PC-9 (cell line): Measurements from ENCODE around the gene USP43. TPM values are rescaled to one million over a fixed set of nuclear protein-coding genes. Genes with fewer than 3 reads are reported as not detected.
"Not testable (repeated sequence)": the region's sequence is repeated elsewhere in the genome, so short reads cannot be mapped to it uniquely, and the experiment has no call there.

ENCODE experiments used
- BruUV-seq: library from RNA; stranded (reverse); fragments of 400-500 nt; replicated peaks from 2 replicates; lab custom pipeline; 2021; lab: Mats Ljungman, UMichigan
- CTCF ChIA-PET: fragments of 300-600 bp; sonication (Branson Sonifier 250); formaldehyde crosslinking; loops from one replicate; lab custom pipeline; 2022; ENCODE audit warnings: antibody characterized with exemption; lab: Charles Lee
- POLR2A ChIA-PET: fragments of 300-600 bp; sonication (Branson Sonifier 250); formaldehyde crosslinking; loops from one replicate; lab custom pipeline; 2022; ENCODE audit warnings: antibody characterized with exemption; ENCODE audit not compliant: unreplicated experiment; lab: Charles Lee
- DNase-seq, 2 experiments: peaks; one replicate each; pipeline versions ENCODE4 v3.0.0 to v3.0.0-alpha.2; 2015 to 2022; ENCODE audit warnings: mixed read lengths in 1 of 2
- H2AFZ ChIP-seq: fragments of 200-600 bp; sonication (generic); 2 replicates; pipeline ENCODE4 v1.8.1; 2017; ENCODE audit warnings: antibody characterized with exemption
- H3F3A ChIP-seq: fragments of 200-600 bp; sonication (generic); 2 replicates; pipeline ENCODE4 v1.8.1; 2017; ENCODE audit warnings: antibody characterized with exemption, mild to moderate bottlenecking, low read depth; ENCODE audit not compliant: insufficient read depth
- H3K27ac ChIP-seq: fragments of 200-600 bp; sonication (generic); 2 replicates; pipeline ENCODE4 v1.6.1; 2016; ENCODE audit warnings: mixed run types
- H3K27me3 ChIP-seq: fragments of 200-600 bp; sonication (generic); 2 replicates; pipeline ENCODE4 v1.6.1; 2016; ENCODE audit warnings: low read depth, mixed run types; ENCODE audit not compliant: insufficient read depth
- H3K36me3 ChIP-seq: fragments of 200-600 bp; sonication (generic); 2 replicates; pipeline ENCODE4 v1.6.1; 2016; ENCODE audit warnings: low read depth, mixed run types
- H3K4me1 ChIP-seq: fragments of 200-600 bp; sonication (generic); replicated peaks from 2 replicates; pipeline ENCODE4 v1.6.1; 2016; ENCODE audit warnings: mixed run types; ENCODE audit not compliant: insufficient read depth
- H3K4me2 ChIP-seq: fragments of 200-600 bp; sonication (generic); 2 replicates; pipeline ENCODE4 v1.6.1; 2017; ENCODE audit warnings: mixed run types
- H3K4me3 ChIP-seq: fragments of 200-600 bp; sonication (generic); 2 replicates; pipeline ENCODE4 v1.6.1; 2016; ENCODE audit warnings: mixed run types
- H3K79me2 ChIP-seq: fragments of 200-600 bp; sonication (generic); 2 replicates; pipeline ENCODE4 v1.6.1; 2017; ENCODE audit warnings: low read depth, mixed run types
- H3K9me2 ChIP-seq: fragments of 200-600 bp; sonication (generic); 2 replicates; pipeline ENCODE4 v1.8.1; 2017; ENCODE audit warnings: mild to moderate bottlenecking; ENCODE audit not compliant: insufficient read depth
- H3K9me3 ChIP-seq: fragments of 200-600 bp; sonication (generic); 2 replicates; pipeline ENCODE4 v1.8.1; 2016; ENCODE audit warnings: low read depth; ENCODE audit not compliant: insufficient read depth
- H4K20me1 ChIP-seq: fragments of 200-600 bp; sonication (generic); 2 replicates; pipeline ENCODE4 v1.8.1; 2017; ENCODE audit not compliant: insufficient read depth
- CTCF ChIP-seq: fragments of 200-600 bp; sonication (generic); conservative IDR thresholded peaks from 2 replicates; pipeline ENCODE4 v1.6.1; 2017; ENCODE audit warnings: mixed run types, antibody characterized with exemption, mild to moderate bottlenecking, moderate library complexity
- EZH2 ChIP-seq: fragments of 200-600 bp; sonication (generic); IDR thresholded peaks from 2 replicates; pipeline ENCODE4 v1.8.0; 2017; ENCODE audit warnings: antibody characterized with exemption, low read depth
- intact Hi-C: fragments of 100-400 bp; cut with micrococcal nuclease; formaldehyde crosslinking; loops from one replicate; pipeline ENCODE4 v1.10.0; 2022; ENCODE audit not compliant: unreplicated experiment
- total RNA-seq: library from RNA; stranded (reverse); gene quantifications from 2 replicates; pipeline ENCODE4 v1.2.3, GENCODE V29; 2021

Gene USP43
- total RNA-seq, 1 experiment from 2014 or later, result 16.0 TPM

- H3K27me3 ChIP-seq, result no peaks in the 10 kb centered on the region
- BruUV-seq, result no TSS peak
- H4K20me1 ChIP-seq, result no peaks in the 10 kb centered on the region
- no peak overlapping the region for H3K4me2 ChIP-seq
- no peak overlapping the region for H2AFZ ChIP-seq
- TF ChIP-seq CTCF (no peak), EZH2 (no peak)
- no peak overlapping the region for H3K4me3 ChIP-seq
- H3K79me2 ChIP-seq, result no peaks in the 10 kb centered on the region
- H3K9me2 ChIP-seq, result no peaks in the 10 kb centered on the region
- H3F3A ChIP-seq, result peaks cover 7% of the 10 kb centered on the region
- ChIA-PET CTCF (no interaction called here), POLR2A (no interaction called here)
- H3K27ac ChIP-seq, result no peak overlapping the region
- no peaks in the 10 kb centered on the region for H3K36me3 ChIP-seq
- no peak for DNase-seq
- H3K4me1 ChIP-seq, result peaks cover 5% of the 10 kb centered on the region
- H3K9me3 ChIP-seq, result no peaks in the 10 kb centered on the region
- intact Hi-C loops, result no loop called here
Observed at GRCh38 chr17:9661027-9661426, 15.7 kb downstream of the USP43 start.

GRCh38 chr17:9663511-9663910, 18.2 kb downstream of the USP43 start:
- H3K4me1 ChIP-seq, result peaks cover 30% of the 10 kb centered on the region
- H3K4me2 ChIP-seq, H2AFZ ChIP-seq, DNase-seq, H3K9me2 ChIP-seq, H3K4me3 ChIP-seq, H3K36me3 ChIP-seq, H3K9me3 ChIP-seq, POLR2A ChIA-PET, H3K27me3 ChIP-seq, H3K27ac ChIP-seq, BruUV-seq, H4K20me1 ChIP-seq, CTCF ChIA-PET, H3K79me2 ChIP-seq, intact Hi-C loops: not testable (repeated sequence)
- peaks cover 29% of the 10 kb centered on the region for H3F3A ChIP-seq

- Histone ChIP-seq H3K4me1 (peaks cover 50% of the 10 kb centered on the region), H4K20me1 (no peaks in the 10 kb centered on the region), H2AFZ (no peak overlapping the region), H3F3A (peaks cover 47% of the 10 kb centered on the region), H3K27ac (peak overlapping the region; percentile 58; the same call in 1 of the 2 replicates), H3K79me2 (no peaks in the 10 kb centered on the region), H3K36me3 (no peaks in the 10 kb centered on the region), H3K9me2 (no peaks in the 10 kb centered on the region), H3K4me2 (peak overlapping the region; percentile 51), H3K27me3 (no peaks in the 10 kb centered on the region), H3K4me3 (no peak overlapping the region), H3K9me3 (no peaks in the 10 kb centered on the region)
- no TSS peak for BruUV-seq
- peak in 1 of 2 experiments; percentile 83 for DNase-seq
- TF ChIP-seq CTCF (no peak), EZH2 (no peak)
- intact Hi-C loops, result no loop called here
- ChIA-PET CTCF (no interaction called here), POLR2A (interaction anchor here (0.6 kb wide), 2 partner anchors 41 to 841 kb away, joined by 4 read pairs; no protein-coding TSS in a partner anchor)
Observed at GRCh38 chr17:9666461-9667050, 21.2 kb downstream of the USP43 start.
